CD4-positive, alpha-beta T cell treated with Interleukin-4 for 1 hour (primary cell): ENCODE data around the gene VPS37D.

ENCODE experiments used
- DNase-seq, 2 donors: peaks; one replicate each; pipeline ENCODE4 v3.0.0-alpha.2; 2020 to 2022

Gene VPS37D

DNA sequence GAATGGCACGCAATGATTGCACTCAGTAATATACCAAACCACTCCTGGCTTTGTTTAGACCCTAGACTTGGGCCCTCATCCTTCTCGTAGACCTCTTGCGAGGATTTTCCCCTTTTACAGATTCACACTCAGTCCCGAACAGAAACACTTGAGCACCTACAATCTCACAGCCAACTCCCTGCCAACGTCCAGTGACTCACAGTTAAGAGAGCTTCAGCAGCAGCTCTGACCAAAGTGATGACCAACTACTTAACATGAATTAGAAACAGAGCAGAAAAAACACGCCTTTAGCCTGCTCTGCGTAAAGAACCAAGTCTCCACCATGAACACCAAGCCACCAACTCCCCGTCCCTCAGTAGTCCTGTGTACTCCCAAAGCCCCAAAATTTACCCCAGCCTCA is 13.4 kb downstream of the VPS37D start:
- DNase-seq = no peak

DNA sequence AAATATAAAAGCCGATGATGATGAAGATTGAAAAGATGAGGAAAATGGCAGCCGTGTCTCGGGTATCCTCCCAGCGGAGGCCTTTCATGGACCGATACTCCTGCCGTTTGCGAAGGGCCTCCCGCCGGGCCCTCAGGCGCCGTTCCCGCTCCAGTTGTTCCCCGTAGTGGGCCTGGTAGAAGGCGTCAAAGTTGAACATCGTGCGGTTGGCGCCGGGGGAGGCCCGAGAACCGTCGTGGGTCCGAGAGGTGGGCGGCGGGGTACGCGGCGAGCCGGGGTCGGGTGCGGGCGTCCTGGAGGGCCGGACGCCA is 15.1 kb downstream of the VPS37D start:
- DNase-seq = no peak

DNA sequence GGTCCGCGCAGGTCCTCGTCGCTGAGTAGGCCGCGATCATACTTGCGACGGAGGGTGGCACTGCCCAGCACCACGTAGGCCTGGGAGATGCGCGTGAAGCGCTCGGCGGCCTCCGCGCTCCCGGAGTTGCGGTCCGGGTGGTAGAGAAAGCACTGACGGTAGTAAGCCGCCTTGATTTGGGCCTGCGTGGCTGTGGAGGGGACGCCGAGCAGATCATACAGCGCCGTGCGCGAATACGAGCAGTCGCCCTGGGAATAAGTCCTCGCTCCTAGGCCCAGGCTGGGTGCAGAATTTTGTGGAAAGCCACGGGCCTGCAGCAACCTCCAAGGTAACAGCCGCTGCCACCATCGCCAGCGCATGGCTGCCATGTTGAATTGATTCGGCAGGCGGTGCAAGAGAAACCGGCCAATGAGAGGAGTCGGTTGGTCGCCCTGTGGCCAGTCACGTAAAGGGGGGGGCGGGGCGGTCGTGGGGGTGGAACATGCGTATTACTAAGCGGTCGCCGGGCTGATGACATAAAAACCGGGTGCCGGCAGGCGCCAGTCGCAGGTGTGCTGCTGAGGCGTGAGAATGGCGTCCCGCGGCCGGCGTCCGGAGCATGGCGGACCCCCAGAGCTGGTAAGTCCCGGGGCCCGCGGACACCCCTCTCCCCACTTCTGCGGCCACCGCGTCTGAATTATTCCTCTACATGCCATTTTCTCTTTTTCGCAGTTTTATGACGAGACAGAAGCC is 15.6 kb downstream of the VPS37D start, which contains the start of the genes BUD23 and DNAJC30:
Gene BUD23 (plus strand): TSS at position 542 of the 732 bp plus-strand sequence. CDS start 29 bp downstream, at position 571.
Gene DNAJC30 (minus strand): TSS at position 398 of the 732 bp plus-strand sequence. CDS start 30 bp downstream, at position 368.
- peak; percentile 96 for DNase-seq

DNA sequence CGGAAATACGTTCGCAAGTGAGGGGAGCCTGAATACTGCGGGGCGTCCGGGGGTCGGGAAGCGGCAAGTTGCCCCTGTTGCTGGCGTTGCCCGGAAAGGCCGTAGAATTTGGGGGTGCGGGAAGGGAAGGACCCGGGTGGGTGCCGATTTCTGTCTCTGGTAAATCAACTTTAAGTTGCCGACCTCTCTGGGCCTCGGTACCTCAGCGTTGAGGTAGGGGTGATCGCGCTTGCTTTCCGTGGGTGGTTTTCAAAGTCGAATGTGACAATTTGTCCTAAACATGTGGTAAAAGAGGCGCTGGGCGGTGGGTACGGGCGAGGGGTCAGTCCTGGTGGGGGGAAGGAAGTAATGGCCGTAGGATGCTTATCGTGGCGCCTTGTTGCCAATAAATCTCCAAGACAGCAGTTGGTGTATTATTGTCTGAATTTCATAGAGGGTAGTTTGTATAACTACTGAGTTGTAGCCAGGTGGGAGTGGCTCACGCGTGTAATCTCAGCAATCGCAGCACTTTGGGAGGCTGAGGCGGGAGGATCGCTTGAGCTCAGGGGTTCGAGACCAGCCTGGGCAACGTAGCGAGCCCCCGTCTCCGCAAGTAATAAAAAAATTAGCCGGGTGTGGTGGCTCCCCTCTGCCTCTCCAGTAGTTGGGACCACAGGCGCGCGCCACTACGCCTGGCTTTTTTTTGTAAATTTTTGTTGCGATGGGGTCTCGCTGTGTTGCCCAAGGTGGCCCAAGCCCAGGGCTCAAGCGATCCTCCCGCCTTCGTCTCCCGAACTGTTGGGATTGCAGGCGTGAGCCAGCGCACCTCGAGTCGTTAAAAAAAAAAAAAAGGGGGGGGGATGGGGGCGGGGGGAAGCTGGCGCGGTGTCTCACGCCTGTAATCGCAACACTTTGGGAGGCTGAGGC is 16.4 kb downstream of the VPS37D start:
- DNase-seq = no peak

DNA sequence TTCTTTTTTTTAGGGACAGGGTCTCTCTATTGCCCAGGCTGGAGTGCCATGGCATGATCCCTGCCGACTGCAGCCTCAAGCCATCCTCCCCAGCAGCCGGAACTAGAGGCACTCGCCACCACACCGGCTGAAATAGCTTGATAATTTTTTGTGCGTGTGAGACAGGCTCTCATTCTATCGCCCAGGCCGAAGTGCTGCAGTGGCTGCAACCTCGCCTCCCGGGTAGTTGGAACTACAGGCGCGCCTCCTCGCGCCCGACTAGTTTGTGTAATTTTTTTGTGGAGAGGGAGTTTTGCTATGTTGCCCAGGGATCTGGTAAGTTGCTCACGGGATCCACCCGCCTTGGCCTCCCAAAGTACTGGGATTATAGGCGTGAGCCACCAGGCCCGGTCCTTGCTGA is 17.7 kb downstream of the VPS37D start:
- no peak for DNase-seq

DNA sequence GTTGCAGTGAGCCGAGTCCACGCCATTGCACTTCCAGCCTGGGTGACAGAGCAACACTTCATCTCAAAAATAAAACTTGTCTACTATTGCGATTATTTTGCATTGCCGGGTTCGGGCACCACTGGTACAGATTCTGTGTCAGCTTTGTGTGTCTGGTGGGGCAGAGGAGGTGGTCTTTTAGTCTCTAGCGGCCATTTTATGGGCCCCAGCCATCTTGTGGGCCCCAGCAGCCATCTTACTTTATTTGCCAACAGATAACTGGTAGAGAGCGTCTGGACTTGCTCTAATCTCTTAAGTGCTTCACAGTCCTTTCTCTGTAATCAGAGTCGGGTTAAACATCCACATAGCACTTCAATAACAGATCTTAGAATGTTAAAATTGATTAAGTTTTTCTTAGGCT is 20.7 kb downstream of the VPS37D start:
- DNase-seq = no peak

DNA sequence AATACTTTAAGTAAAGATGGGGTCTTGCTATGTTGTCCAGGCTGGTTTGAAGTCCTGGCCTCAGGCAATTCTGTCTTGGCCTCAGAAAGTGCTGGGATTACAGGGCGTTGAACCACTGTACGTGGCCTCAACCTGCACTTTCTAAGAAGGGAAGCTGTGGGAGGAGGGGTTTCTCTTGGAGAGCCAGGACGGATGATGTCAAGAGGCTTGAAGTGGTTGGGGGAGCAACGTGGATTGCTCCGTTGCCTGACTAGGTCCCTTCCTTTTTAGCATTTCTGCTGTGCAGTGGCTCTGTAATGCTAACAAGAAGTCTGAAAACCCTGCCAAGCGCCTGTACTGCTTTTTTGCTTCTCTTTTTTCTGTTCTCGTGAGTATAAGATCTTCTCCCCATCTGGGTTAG is 23.0 kb downstream of the VPS37D start:
- no peak for DNase-seq

DNA sequence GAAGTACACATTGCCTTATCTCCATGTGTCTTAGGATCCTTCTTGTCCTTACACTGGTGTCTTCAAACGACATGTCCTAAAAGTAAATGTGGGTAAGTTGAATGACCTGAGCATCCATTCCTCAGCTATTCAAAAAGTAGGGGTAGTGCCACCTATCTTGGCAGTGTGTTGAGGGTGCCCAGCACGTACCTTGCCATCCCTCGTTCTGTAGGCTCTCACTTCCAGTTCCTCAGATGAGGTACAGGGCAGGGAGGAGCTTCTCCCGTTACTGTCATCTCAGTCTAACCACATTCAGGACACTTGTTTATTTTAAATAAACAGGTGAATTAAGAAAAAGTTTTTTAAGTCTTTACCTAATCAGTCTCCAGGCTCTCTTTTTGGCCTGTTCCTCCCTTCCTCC is 28.7 kb downstream of the VPS37D start:
- no peak for DNase-seq

DNA sequence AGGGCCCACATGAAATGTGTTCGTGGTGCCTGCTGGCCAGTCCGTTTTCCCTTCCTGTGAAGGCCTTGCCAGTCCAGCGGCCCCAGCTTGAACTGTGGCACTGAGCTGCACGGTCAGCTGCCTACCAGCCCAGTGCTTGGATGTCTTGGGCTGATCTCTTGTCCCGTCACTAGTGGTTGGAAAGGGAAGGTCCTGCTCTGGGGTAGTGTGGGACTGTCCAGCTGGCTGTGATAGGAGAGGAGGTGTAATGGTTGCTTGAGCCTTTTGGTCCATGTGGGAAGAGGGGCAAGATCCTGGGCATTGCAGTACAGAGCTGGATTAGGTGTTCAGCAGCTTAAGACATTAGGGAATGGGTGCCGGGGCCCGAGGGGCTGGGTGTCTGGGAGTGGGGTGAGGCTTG is 30.8 kb downstream of the VPS37D start:
- DNase-seq = no peak

DNA sequence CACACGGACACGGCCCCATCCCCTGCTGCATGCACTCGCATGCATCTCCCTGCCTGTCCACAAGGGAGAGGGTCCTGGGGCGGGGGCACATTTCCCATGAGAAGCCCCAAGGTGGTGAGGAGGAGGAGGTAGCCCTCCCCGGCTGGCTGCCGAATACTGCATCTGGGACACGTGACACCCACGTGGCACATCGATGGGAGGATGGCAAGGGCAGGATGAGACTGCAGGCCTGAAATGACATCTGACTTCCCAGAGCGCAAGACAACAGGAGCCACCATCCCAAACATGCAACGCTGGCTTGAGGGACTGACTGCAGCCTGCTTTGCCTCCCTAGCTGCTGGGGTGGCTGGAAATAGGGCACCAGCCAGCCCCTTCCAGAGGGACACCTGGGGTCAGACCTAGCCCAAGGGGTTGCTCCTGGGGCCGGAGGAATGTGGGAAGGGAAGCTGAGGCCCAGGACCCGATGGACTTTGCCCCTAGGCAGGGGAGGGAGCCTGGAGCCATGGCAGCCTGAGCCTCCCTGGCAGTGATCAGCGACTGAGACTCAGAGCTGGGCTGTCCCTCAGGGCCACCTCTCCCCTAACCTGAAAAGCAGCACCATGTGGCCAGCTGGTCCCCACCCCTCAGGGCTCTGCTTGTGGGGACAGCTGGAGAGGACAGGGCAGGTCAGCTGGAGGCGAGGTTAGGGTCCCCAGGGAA is 31.9 kb downstream of the VPS37D start:
- DNase-seq = no peak

DNA sequence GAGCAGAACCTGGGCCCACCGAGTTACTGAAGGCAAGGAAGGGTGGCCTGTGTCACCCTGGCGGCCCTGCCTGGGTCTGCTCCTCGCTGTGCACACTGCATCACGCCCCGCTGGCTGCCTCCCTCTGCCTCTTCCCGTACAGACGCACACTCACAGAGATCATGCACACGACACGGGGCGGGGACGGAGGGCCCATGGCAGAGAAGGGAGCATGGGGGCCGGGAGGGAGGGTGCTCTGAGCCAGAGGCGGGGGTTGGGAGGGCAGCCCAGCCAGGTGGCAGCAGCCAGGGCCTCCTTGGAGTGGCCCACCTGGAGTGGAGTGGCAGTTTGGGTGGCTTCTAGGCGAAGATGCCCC is 32.4 kb downstream of the VPS37D start:
- DNase-seq = no peak

DNA sequence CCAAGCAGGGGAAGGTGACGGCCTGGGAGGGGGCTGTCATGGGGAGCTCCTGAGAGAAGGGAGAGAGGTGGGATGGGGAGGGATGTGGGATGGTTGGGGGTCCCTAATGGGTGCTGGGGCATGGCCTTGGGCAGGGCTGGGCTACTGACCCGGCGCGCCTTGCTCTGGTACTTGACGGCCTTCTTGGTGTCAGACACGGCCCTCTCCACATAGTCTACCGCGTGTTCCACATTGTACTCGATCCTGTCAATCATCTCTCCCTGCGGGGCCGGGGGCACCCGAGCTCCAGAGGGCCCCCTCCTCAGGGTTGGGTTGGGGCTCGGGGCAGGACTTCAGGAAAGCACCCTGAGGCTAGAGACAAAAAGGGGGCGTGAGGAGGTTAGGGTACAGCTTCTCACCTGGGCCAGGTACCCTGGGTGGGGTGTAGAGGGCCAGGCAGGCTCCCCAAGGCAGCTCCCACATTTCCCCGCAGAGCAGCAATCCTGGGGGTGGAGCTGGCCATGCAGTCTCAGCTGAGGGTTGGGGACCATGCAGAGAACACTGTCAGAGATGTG is 33.0 kb downstream of the VPS37D start:
- DNase-seq = no peak

DNA sequence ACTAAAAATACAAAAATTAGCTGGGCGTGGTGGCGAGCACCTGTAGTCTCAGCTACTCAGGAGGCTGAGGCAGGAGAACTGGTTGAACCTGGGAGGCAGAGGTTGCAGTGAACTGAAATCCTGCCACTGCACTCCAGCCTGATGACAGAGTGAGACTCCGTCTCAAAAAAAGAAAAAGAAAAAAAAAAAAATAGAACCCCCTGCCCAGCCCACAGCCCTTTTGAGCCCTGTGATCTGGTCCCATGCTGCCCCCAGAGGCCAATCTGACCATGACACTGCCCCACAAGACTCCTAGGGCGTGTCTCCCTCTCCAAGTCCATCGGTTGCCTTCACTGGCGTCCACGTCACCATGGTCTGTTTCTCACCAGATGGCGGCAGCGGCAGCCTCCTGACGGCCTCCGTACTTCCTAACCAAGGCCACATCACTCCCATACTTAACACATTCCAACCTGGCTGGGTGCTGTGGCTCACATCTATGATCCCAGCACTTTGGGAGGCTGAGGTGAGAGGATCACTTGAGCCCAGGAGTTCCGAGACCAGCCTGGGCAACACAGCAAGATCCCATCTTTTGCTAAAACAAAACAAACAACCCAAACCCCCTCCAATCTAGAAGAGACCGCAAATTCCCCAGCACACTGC is 33.8 kb downstream of the VPS37D start:
- peak; percentile 34 to 35 for DNase-seq

DNA sequence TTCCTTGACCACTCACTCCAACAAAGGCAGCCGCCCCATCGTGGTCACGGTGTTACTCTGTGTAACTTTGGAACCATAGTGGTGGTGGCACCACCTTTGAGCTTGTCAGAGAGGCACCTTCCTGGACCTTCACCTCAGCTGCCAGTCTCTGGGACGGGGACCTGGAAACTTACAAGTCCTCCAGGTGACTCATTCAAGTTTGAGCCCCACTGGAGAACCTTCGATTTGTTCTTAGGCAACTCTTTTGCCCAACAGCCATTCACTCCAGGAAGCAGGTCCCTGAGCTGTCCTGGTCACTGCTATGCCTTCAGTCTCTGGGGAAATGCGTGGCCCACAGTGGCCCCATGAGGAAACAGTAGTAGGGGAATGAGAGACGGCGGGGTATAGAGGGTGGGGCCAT is 34.6 kb downstream of the VPS37D start:
- no peak for DNase-seq

DNA sequence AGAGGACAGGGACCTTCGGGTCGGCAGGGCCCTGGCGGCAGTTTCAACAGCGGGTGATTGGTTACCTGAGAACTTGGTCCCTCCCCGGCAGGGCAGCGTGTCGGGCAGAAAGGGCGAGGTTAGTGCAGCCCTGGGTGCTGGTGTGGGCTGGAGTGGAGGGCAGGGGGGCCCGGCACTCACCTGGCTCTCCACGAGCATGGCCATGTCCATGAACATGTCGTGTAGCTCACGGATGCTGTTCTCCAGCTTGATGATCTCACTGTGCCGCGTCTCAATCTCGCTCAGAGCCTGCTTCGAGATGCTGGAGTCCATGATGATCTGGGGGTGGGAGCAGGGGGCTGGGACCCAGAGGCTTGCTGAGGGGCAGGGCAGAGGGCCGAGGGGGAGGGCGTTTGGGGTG is 35.0 kb downstream of the VPS37D start:
- no peak for DNase-seq

DNA sequence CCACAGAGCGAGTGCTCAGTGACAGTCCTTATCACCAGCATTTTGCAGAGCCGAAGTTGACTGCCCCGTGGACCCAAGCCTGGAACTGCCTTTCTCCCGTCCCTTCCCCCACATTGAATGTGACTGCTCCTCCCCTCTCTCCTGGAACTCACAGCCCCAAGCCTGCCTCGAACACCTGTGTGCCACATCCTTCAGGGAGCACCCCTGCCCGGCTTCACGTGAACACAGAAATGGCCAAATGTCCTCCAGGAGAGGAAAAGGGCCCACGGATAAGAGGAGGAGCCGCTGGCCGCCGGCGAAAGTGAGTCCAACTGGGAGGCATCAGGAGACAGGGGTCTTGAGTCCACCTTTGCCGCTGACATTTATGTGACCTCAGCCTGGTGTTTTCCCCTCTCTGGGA is 35.6 kb downstream of the VPS37D start:
- no peak for DNase-seq

DNA sequence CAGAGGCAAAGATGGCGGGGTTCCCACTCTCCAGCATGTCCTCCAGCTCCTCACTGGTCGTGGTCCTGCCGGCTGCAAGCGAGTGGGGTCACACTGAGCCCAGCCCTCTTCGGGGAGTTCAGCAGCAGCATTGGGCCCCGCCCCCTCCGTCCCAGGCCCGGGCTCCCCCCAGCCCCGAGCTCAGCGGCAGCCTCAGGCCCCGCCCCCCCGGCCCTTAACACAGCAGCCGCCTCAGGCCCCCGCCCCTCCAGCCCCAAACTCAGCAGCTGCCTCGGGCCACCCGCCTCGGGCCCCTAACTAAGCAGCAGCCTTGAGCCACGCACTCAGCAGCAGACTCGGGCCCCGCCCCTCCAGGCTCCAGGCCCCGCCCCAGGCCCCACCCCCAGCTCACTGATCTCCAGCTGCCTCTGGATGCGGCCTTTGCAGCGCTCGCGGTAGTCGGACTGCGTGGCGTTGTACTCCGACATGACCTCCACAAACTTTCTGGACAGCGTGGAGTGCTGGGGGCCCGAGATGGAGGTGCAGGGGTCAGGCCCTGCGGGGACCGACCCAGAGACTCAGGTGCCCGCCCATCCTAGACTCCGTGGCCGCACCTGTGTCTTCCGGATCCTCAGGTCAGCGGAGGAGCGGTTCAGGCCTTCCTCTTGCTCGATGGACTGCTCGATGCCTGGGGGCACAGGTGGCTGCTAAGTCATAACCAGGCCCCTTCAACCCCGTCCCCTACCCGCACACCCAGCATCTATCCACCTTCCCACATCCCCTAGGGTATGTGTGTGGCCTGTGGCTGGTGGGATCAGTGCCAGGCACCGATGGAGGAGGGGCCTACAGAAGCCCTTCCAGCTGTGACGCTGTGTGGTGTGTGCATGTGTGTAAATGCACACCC is 36.4 kb downstream of the VPS37D start:
- peak; percentile 31 to 41 for DNase-seq

DNA sequence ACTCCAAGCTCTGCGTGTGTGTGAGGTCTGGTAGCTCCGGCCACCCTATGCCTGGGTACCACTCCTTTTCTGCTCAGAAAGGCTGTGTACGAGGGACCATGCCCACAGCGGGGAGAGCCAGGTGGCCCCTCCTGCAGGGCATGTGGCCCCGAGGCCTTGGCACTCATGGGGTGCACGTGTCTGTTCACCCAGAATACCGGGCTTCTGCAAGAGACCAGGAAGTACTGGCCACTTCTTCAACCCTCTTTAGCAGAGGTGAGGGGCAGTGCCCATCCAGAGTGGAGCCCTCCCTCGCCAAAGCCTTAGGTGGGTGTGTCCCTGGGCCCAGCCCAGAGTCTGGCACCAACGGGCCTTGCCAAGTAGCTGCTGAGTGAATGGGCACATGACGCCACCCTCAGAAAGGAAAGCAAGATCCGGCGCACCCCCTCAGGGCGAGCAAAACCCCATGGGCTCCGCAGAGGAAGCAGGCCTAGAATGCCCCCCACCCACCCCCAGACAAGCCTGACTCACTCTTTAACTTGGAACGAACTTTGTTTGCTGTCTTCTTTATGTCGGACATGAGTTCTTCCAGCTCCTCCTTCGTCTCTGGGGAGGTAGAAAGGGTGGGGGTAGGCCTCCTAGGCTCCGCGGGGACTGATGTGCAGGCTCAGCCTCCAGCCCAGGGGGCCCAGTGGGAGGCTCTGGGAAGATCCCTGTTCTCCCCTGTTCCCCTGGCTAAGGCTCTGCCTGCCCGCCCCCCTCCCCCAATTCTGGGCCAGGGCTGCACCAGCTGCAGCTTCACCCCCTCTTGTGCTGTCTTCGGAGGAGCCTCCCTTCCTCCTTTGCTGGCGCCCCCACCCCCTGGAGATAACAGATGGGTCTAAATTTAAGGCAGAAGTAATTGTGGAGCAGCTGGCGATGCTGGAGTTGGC is 37.3 kb downstream of the VPS37D start:
- DNase-seq = no peak

DNA sequence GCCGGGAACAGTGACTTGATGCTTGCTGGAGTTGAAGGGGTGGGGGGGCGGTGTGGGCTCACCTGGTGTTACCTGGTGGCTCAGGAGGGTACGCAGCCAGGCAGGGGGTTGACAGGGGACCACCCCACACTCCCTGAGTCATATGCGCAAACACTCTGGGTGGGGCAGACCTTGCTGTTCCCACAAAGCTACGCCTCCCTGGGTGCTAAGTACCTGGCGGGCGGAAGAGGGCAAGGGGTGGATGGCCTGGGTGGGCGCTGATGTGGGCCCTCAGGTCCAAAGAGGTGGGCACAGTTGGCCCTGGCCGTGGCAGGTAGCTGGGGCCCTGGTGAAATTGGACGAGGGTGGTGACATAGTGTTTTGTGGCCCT is 37.9 kb downstream of the VPS37D start:
- DNase-seq = no peak

DNA sequence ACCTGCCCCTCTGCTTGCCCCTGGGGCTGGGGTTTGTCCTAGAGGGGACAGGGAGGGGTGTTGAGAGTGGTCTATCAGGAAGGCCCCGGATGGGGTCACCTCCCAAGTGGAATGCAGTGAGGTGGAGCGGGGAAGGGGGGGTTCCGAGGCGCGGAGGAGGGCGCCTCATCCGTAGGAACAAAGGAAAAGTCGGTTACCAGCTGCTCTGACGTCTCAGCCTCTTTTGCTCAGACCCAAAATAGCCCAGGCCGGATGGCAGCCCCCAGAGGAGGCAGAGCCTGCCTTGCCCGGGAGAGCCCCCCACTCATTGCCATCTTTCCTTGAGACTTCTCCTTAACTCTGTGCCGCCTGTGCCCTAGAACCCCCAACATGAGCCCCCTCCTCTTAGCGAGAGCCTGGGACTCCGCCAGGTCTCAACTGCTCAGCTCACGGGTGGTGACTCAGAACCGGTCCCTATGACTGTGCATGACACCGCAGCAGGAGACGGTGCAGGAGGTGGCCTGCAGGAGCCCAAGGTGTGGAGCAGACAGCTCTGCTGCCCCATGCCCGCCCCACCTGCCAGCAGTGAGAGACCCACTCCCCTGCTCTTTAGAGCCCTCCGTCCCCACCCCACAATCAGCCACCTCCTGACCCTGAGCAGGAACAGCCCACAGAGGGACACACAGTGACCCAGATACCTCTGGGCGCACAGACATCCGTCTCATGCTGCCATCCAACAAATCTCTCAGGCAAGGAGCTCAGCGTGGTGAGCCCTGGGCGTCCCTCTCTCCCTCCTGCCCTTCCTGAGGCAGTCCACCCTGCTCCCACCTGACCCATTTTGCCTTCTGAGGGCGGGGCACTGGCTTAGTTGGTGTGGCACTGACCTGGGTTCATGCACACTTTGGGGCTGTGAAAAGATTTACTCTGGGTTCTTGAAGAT is 38.8 kb downstream of the VPS37D start:
- no peak for DNase-seq
